ENCODE results near the gene TBX1.

Gene TBX1

DNA sequence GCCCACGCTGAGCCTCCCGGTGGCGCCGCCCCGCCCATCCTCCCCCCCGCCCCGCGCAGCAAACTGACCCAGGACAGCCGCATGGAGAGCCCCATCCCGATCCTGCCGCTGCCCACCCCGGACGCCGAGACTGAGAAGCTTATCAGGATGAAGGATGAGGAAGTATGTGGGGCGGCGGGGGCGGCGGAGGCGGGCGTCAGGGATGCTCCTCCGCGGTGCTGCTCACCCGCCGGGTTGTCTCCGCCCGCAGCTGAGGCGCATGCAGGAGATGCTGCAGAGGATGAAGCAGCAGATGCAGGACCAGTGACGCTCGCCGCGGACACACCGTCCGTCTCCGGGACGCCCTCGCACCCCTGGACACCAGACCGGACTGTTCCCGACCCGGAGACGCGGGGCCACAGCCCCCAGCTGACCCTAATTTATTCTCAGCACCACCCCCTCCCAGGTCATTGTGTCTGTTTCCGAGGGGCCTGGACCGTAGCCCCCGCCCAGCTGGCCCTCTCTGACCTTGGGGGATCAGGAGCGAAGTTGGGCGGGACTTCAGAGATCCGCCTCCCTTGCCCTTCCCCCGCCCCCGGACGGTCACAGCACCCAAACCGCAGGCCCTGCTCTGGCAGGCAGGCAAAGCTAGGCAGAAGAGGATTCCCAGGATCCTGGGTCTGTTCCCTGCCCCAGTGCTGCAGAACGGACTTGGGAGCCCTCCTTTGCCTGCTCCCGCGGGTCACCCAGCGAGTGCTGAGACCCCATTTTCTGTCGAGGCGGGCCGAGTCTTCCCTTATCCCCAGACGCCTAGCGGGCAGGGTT lies 38.2 kb upstream of the TBX1 start:
- TF ChIP-seq EZH2 (IDR thresholded peaks at IDR 0.05; ENCODE audit: borderline replicate concordance, low read depth, low read length, severe bottlenecking) = no peak
- TF ChIP-seq, protein P1, sequence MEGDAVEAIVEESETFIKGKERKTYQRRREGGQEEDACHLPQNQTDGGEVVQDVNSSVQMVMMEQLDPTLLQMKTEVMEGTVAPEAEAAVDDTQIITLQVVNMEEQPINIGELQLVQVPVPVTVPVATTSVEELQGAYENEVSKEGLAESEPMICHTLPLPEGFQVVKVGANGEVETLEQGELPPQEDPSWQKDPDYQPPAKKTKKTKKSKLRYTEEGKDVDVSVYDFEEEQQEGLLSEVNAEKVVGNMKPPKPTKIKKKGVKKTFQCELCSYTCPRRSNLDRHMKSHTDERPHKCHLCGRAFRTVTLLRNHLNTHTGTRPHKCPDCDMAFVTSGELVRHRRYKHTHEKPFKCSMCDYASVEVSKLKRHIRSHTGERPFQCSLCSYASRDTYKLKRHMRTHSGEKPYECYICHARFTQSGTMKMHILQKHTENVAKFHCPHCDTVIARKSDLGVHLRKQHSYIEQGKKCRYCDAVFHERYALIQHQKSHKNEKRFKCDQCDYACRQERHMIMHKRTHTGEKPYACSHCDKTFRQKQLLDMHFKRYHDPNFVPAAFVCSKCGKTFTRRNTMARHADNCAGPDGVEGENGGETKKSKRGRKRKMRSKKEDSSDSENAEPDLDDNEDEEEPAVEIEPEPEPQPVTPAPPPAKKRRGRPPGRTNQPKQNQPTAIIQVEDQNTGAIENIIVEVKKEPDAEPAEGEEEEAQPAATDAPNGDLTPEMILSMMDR (IDR thresholded peaks at IDR 0.05; ENCODE audit: borderline replicate concordance, extremely low read depth, low read length, poor library complexity, severe bottlenecking) = no peak
- H3K79me2 ChIP-seq (ENCODE audit: insufficient read depth, low read length) = no peaks in the 10 kb centered on the region
- H3K27ac ChIP-seq (ENCODE audit: low read length) = no peak overlapping the region
- no peak overlapping the region for H3K9ac ChIP-seq (ENCODE audit: low read depth, low read length)
- H3K4me3 ChIP-seq (ENCODE audit: low read depth in 1 of 2, low read length in 2 of 2) = no peak overlapping the region
- H4K20me1 ChIP-seq (ENCODE audit: insufficient read depth, low read length) = no peaks in the 10 kb centered on the region
- DNase-seq = no peak
- H3K36me3 ChIP-seq (ENCODE audit: insufficient read depth, low read length) = no peaks in the 10 kb centered on the region
- no peak for ATAC-seq (ENCODE audit: insufficient read depth, low read depth)
- H2AFZ ChIP-seq (ENCODE audit: low read depth, low read length) = no peak overlapping the region
- peaks cover 17% of the 10 kb centered on the region for H3K4me1 ChIP-seq (ENCODE audit: insufficient read depth, low read length)
- H3K27me3 ChIP-seq (ENCODE audit: insufficient read depth, low read length, poor library complexity) = no peaks in the 10 kb centered on the region
- no peaks in the 10 kb centered on the region for H3K9me3 ChIP-seq (ENCODE audit: insufficient read depth, low read length, severe bottlenecking)
- no peak overlapping the region for H3K4me2 ChIP-seq (ENCODE audit: insufficient read depth, low read length)

GRCh38 chr22:19722982-19723231 lies 37.7 kb upstream of the TBX1 start:
- no peak overlapping the region for H3K4me2 ChIP-seq (ENCODE audit: insufficient read depth, low read length)
- no peak overlapping the region for H3K4me3 ChIP-seq (ENCODE audit: low read depth in 1 of 2, low read length in 2 of 2)

DNA sequence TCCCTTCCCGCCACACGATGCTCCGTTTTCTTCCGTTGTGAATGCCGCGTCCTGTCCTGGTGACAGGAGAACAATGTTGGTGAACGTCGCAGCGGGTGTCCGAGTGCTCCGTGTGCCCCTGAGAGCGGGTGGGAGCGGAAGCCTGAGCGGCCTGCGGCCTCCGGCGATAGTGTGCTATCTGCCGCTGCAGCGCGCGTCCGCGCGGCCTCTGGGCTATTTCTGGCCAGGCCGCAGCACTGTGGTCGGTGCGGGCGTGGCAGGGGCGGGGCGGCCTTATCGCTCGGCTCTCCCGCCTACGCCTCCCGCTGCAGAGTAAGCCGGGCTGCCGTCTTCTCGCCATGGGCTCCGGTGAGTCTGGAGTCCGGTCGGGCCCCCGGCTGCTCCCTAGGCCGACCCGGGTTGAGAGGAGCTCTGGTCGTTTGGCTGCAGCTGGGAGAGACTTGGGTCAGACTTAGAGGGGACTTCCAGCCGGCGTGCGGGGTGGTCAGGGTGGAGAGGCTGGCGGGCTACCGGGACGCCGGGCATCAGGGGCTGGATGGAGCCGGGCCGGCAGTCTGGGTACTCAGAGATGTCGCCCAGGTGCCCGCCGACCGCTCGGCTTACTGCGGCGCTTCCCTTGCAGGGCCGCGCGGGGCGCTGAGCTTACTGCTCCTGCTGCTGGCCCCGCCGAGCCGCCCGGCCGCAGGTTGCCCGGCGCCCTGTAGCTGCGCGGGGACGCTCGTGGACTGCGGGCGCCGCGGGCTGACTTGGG lies 37.2 kb upstream of the TBX1 start, which contains the start of gene GP1BB:
GP1BB (plus strand) TSS at position 308 of the 751 bp plus-strand sequence; CDS start at position 339, 31 bp downstream.
- DNase-seq = no peak
- Histone ChIP-seq H3K36me3 (ENCODE audit: insufficient read depth, low read length) (no peaks in the 10 kb centered on the region), H3K27me3 (ENCODE audit: insufficient read depth, low read length, poor library complexity) (no peaks in the 10 kb centered on the region), H3K27ac (ENCODE audit: low read length) (no peak within 1 kb of the TSS), H2AFZ (ENCODE audit: low read depth, low read length) (no peak within 1 kb of the TSS), H3K79me2 (ENCODE audit: insufficient read depth, low read length) (no peaks in the 10 kb centered on the region), H3K9me3 (ENCODE audit: insufficient read depth, low read length, severe bottlenecking) (no peaks in the 10 kb centered on the region), H3K4me2 (ENCODE audit: insufficient read depth, low read length) (no peak within 1 kb of the TSS), H3K9ac (ENCODE audit: low read depth, low read length) (no peak within 1 kb of the TSS), H3K4me1 (ENCODE audit: insufficient read depth, low read length) (peaks cover 8% of the 10 kb centered on the region), H4K20me1 (ENCODE audit: insufficient read depth, low read length) (no peaks in the 10 kb centered on the region), H3K4me3 (ENCODE audit: low read depth in 1 of 2, low read length in 2 of 2) (no peak within 1 kb of the TSS)
- ATAC-seq (ENCODE audit: insufficient read depth, low read depth) = no peak
- TF ChIP-seq, protein P1 (IDR thresholded peaks at IDR 0.05; ENCODE audit: borderline replicate concordance, extremely low read depth, low read length, poor library complexity, severe bottlenecking) = no peak
- no peak for TF ChIP-seq EZH2 (IDR thresholded peaks at IDR 0.05; ENCODE audit: borderline replicate concordance, low read depth, low read length, severe bottlenecking)

More at GRCh38 chr22:19722982-19723231, 37.7 kb upstream of the TBX1 start:
- Histone ChIP-seq H3K27ac (ENCODE audit: low read length) (no peak overlapping the region), H3K9ac (ENCODE audit: low read depth, low read length) (no peak overlapping the region), H3K27me3 (ENCODE audit: insufficient read depth, low read length, poor library complexity) (no peaks in the 10 kb centered on the region), H2AFZ (ENCODE audit: low read depth, low read length) (no peak overlapping the region), H3K9me3 (ENCODE audit: insufficient read depth, low read length, severe bottlenecking) (no peaks in the 10 kb centered on the region), H3K36me3 (ENCODE audit: insufficient read depth, low read length) (no peaks in the 10 kb centered on the region), H4K20me1 (ENCODE audit: insufficient read depth, low read length) (no peaks in the 10 kb centered on the region), H3K79me2 (ENCODE audit: insufficient read depth, low read length) (no peaks in the 10 kb centered on the region), H3K4me1 (ENCODE audit: insufficient read depth, low read length) (peaks cover 12% of the 10 kb centered on the region)
- no peak for DNase-seq
- no peak for ATAC-seq (ENCODE audit: insufficient read depth, low read depth)
- no peak for TF ChIP-seq EZH2 (IDR thresholded peaks at IDR 0.05; ENCODE audit: borderline replicate concordance, low read depth, low read length, severe bottlenecking)
- TF ChIP-seq, protein P1 (IDR thresholded peaks at IDR 0.05; ENCODE audit: borderline replicate concordance, extremely low read depth, low read length, poor library complexity, severe bottlenecking) = no peak

Data from DND-41 (cell line).